ENCODE data around the gene CMTR1.
"Not testable (repeated sequence)": the region's sequence is repeated elsewhere in the genome, so short reads cannot be mapped to it uniquely, and the experiment has no call there.

The CMTR1 gene

GRCh38 chr6:37432916-37433656 lies at the start of gene CMTR1:
Gene CMTR1 (plus strand): TSS chr6:37433221. CDS start chr6:37435630, 2,409 bp downstream.
- DNase-seq: peak; percentile 89

GRCh38 chr6:37388578-37388977 lies 44.4 kb upstream of the CMTR1 start:
- DNase-seq: no peak

GRCh38 chr6:37389857-37390256 lies 43.2 kb upstream of the CMTR1 start:
- no peak for DNase-seq

- DNase-seq: no peak
These were observed 41.9 kb upstream of the CMTR1 start for GRCh38 chr6:37391120-37391519.

- no peak for DNase-seq
These were observed 40.2 kb upstream of the CMTR1 start for GRCh38 chr6:37392821-37393220.

- no peak for DNase-seq
These were observed 39.6 kb upstream of the CMTR1 start for GRCh38 chr6:37393381-37393929.

GRCh38 chr6:37396571-37397180 lies 36.3 kb upstream of the CMTR1 start:
- peak; percentile 86 for DNase-seq

GRCh38 chr6:37399131-37399530 lies 33.9 kb upstream of the CMTR1 start:
- no peak for DNase-seq

- DNase-seq: no peak
These were observed 33.1 kb upstream of the CMTR1 start for GRCh38 chr6:37399795-37400490.

- DNase-seq: not testable (repeated sequence)
These were observed 31.4 kb upstream of the CMTR1 start for GRCh38 chr6:37401658-37402057.

GRCh38 chr6:37406726-37407341 lies 26.2 kb upstream of the CMTR1 start:
- DNase-seq: no peak

- no peak for DNase-seq
These were observed 25.1 kb upstream of the CMTR1 start for GRCh38 chr6:37407948-37408347.

GRCh38 chr6:37409501-37409900 lies 23.5 kb upstream of the CMTR1 start:
- no peak for DNase-seq

GRCh38 chr6:37417393-37417792 lies 15.6 kb upstream of the CMTR1 start:
- no peak for DNase-seq

- DNase-seq: no peak
These were observed 14.3 kb upstream of the CMTR1 start for GRCh38 chr6:37418722-37419121.

- no peak for DNase-seq
These were observed 6.7 kb upstream of the CMTR1 start for GRCh38 chr6:37426058-37426944.

GRCh38 chr6:37426945-37427510 lies 6.0 kb upstream of the CMTR1 start:
- no peak for DNase-seq

- DNase-seq: no peak
These were observed 3.7 kb upstream of the CMTR1 start for GRCh38 chr6:37429352-37429750.

- DNase-seq: no peak
These were observed 468 bp upstream of the CMTR1 start for GRCh38 chr6:37432590-37432915.

GRCh38 chr6:37433657-37434271 lies 743 bp downstream of the CMTR1 start:
- no peak for DNase-seq

GRCh38 chr6:37435373-37435772 lies 2.4 kb downstream of the CMTR1 start:
- no peak for DNase-seq

- DNase-seq: no peak
These were observed 2.8 kb downstream of the CMTR1 start for GRCh38 chr6:37435816-37436215.

Data from fibroblast of upper back skin (primary cell).